ENCODE measurements around the gene WNT6. TPM values are rescaled to one million over a fixed set of nuclear protein-coding genes. Genes with fewer than 3 reads are reported as not detected.

The WNT6 gene
- total RNA-seq, 2 donors from 2014 or later = 0.25 to 0.37 TPM

DNA sequence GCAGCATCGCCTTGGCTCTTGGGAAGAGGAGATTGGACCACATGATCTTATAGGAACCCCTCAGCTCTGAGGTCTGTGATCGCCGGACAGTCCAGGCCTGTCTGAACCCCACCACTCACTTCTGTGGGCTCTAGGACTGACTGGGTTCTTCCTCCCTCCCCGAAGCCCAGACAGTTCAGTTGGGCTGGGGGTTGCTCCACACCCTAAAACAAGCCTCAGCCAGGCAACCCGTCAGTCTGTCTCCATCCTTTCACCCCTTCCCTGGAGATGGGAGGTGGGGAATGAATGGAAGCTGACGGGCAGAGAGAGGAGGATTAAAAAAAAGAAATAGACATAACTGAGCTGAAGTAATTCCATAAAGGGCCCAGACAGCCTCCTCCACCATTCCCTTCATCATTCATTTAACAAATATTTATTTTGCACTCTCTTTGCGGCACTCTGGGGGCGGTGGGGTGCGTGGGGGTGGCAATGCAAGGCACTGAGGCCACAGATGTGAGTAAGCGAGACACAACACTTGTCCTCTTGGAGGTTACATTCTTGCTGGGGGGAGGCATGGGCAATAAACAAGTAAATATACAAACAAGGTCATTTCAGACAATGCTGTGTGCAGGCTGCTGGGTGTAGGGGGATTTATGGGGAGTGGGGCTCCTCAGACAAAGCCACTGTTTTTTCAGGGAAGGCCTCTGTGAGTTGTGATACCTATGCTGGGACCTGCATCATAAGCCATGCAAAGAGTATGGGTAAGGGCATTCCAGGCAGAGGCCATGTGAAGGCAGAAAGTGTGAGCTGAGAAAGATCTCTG lies 33.9 kb downstream of the WNT6 start:
- DNase-seq = no peak
- Histone ChIP-seq H3K4me3 (peak overlapping the region; percentile 34), H3K27ac (peak overlapping the region; percentile 11), H3K36me3 (no peaks in the 10 kb centered on the region), H3K9me3 (no peaks in the 10 kb centered on the region), H3K9ac (ENCODE audit: low read depth in 2 of 2, low read length in 2 of 2) (peak overlapping the region; percentile 28 to 51), H3K4me1 (peaks cover 18% of the 10 kb centered on the region), H3K27me3 (peaks cover 39% of the 10 kb centered on the region)
- intact Hi-C loops (cut with DNase I) = no loop called here
- TF ChIP-seq, protein P1, sequence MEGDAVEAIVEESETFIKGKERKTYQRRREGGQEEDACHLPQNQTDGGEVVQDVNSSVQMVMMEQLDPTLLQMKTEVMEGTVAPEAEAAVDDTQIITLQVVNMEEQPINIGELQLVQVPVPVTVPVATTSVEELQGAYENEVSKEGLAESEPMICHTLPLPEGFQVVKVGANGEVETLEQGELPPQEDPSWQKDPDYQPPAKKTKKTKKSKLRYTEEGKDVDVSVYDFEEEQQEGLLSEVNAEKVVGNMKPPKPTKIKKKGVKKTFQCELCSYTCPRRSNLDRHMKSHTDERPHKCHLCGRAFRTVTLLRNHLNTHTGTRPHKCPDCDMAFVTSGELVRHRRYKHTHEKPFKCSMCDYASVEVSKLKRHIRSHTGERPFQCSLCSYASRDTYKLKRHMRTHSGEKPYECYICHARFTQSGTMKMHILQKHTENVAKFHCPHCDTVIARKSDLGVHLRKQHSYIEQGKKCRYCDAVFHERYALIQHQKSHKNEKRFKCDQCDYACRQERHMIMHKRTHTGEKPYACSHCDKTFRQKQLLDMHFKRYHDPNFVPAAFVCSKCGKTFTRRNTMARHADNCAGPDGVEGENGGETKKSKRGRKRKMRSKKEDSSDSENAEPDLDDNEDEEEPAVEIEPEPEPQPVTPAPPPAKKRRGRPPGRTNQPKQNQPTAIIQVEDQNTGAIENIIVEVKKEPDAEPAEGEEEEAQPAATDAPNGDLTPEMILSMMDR (IDR thresholded peaks at IDR 0.05) = no peak

DNA sequence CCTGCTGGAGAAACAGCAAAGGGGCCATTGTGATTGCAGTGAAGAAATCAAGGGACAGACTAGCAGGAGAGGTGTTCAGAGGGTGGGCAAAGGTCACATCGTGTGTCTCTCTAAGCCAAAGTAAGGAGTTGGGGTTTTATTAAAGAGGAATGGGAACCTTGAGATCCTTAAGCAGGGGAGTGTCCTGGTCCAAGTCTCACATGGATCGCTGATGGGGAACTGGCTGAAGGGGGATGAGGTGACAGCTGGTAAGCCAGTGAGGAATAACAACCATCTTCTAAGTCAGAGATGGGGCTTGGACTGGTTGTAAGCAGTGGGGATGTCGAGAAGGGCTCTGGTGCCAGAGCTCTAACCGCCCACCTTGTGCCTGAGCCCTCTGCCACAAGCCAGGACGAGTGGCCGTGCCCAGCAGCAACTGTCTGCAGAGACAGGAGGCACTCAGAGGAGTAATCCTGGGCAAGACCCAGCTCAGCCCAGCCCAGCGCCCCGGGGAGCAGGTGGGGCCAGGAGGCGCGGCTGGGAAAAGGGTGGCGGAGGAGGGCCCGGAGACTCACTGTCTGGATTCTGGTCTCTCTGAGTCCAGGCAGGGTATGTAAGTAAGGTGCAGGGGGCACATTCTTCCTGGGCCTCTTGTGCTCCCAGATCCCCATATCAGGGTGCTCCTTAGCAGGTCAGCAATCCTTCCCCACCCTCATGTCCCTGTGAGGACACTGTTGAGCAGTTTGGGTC lies 34.7 kb downstream of the WNT6 start:
- Histone ChIP-seq H3K27ac (no peak overlapping the region), H3K36me3 (no peaks in the 10 kb centered on the region), H3K4me1 (peaks cover 18% of the 10 kb centered on the region), H3K9ac (ENCODE audit: low read depth in 2 of 2, low read length in 2 of 2) (no peak overlapping the region), H3K9me3 (no peaks in the 10 kb centered on the region), H3K27me3 (peaks cover 46% of the 10 kb centered on the region), H3K4me3 (no peak overlapping the region)
- intact Hi-C loops (cut with DNase I) = no loop called here
- no peak for DNase-seq
- TF ChIP-seq, protein P1 (IDR thresholded peaks at IDR 0.05) = no peak

GRCh38 chr2:218894880-218895157 lies 35.2 kb downstream of the WNT6 start:
- no peaks in the 10 kb centered on the region for H3K9me3 ChIP-seq
- H3K27me3 ChIP-seq = peaks cover 48% of the 10 kb centered on the region
- no peak for DNase-seq
- peaks cover 18% of the 10 kb centered on the region for H3K4me1 ChIP-seq
- TF ChIP-seq, protein P1 (IDR thresholded peaks at IDR 0.05) = no peak
- H3K4me3 ChIP-seq = no peak overlapping the region
- H3K9ac ChIP-seq (ENCODE audit: low read depth in 2 of 2, low read length in 2 of 2) = no peak overlapping the region
- no peak overlapping the region for H3K27ac ChIP-seq
- intact Hi-C loops (cut with DNase I) = no loop called here
- H3K36me3 ChIP-seq = no peaks in the 10 kb centered on the region

GRCh38 chr2:218895326-218895725 lies 35.7 kb downstream of the WNT6 start:
- Histone ChIP-seq H3K27me3 (peaks cover 48% of the 10 kb centered on the region), H3K4me1 (peaks cover 18% of the 10 kb centered on the region), H3K36me3 (no peaks in the 10 kb centered on the region), H3K9ac (ENCODE audit: low read depth in 2 of 2, low read length in 2 of 2) (no peak overlapping the region), H3K9me3 (no peaks in the 10 kb centered on the region), H3K4me3 (no peak overlapping the region), H3K27ac (no peak overlapping the region)
- intact Hi-C loops (cut with DNase I) = no loop called here
- TF ChIP-seq, protein P1 (IDR thresholded peaks at IDR 0.05) = no peak
- peak; percentile 15 for DNase-seq

DNA sequence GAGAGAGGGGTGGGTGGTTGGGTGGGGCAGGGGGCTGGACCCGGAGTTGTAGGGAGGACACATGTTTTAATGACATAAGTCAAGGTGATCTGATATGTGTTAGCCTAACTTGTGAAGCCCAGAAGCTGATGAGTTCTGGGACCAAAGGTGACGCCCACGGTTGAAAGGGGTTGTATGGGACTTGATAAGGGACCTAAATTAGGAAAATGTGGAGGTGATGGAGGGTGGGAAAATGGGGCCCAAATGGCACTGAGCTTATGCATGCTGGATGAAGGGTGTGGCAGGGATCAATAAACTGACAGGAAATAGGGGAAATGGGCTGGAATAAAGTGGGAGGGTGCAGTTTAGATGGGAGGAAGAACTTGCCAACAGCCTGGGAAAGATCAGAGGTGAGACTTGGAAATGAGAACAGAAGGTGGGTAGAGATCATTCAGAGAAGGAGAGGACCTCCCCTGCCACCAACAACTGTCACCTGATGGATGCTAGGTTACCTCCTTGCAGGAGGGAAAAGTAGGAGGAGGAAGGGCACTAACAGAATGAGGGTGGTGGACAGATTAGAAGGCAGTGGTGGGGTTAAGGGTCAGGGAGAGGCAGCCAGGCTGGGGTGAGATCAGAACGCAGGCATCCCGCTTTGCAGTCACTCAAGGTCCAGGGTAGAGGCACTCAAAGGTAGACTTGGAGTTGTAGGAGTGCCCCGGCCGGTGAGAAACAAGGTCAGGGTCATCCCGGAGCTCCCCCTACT lies 36.3 kb downstream of the WNT6 start:
- Histone ChIP-seq H3K36me3 (no peaks in the 10 kb centered on the region), H3K27ac (no peak overlapping the region), H3K9me3 (no peaks in the 10 kb centered on the region), H3K4me1 (peaks cover 18% of the 10 kb centered on the region), H3K4me3 (no peak overlapping the region), H3K27me3 (peaks cover 48% of the 10 kb centered on the region), H3K9ac (ENCODE audit: low read depth in 2 of 2, low read length in 2 of 2) (no peak overlapping the region)
- peak; percentile 15 for DNase-seq
- intact Hi-C loops (cut with DNase I) = no loop called here
- TF ChIP-seq, protein P1 (IDR thresholded peaks at IDR 0.05) = no peak
